Mammary epithelial cell (primary cell): Measurements from ENCODE around the gene KDM4C.

Source experiments
- CTCF ChIP-seq, 2 donors: IDR thresholded peaks in 1 of 2; conservative IDR thresholded peaks in 1 of 2; 2 replicates each; pipeline ENCODE4 v1.5.1; 2011 to 2012; ENCODE audit warnings: inconsistent platforms in 2 of 2, low read length in 2 of 2, mild to moderate bottlenecking in 2 of 2, control low read depth in 1 of 2, low read depth in 1 of 2; ENCODE audit not compliant: insufficient read depth in 1 of 2; ENCODE audit errors: extremely low read depth in 1 of 2
- EZH2 ChIP-seq: IDR thresholded peaks from 2 replicates; pipeline ENCODE4 v1.6.1; 2012; ENCODE audit warnings: low read length, inconsistent platforms, borderline replicate concordance

- no peak for TF ChIP-seq CTCF (conservative IDR thresholded peaks at IDR 0.05 in 1 of 2, IDR thresholded peaks at IDR 0.05 in 1 of 2; ENCODE audit: extremely low read depth in 1 of 2, insufficient read depth in 1 of 2, low read depth in 1 of 2, low read length in 2 of 2)
- TF ChIP-seq EZH2: no peak
Measured at GRCh38 chr9:6924149-6924548, 166.4 kb downstream of the KDM4C start.
